Measurements from ENCODE around the gene RD3L. TPM values are rescaled to one million over a fixed set of nuclear protein-coding genes. Genes with fewer than 3 reads are reported as not detected.

RD3L gene
- total RNA-seq, 4 donors from 2014 or later = not detected

DNA sequence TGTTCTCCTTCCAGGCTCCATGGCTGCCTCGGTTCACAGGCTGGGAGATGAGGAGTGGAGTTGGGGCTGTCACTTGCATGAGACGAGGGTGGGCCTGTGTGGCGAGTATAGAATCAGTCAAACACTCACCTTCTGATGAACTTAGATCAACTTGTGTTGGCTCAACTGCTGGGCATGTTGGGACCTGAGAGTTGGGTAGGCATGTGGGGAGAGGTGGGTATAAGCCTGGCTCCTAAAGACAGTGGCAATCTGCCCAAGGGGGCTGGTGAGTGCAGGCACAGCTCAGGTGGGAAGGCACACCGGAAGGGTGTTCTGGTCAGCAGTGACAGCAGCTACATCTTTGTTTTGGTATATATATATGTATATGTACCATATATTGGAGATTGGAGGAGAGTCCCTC is 44.1 kb downstream of the RD3L start:
- TF ChIP-seq POLR2AphosphoS5 (IDR thresholded peaks at IDR 0.05) (no peak), EP300 (IDR thresholded peaks at IDR 0.05) (no peak), POLR2A (IDR thresholded peaks at IDR 0.05) (no peak)
- TF ChIP-seq, protein P1, sequence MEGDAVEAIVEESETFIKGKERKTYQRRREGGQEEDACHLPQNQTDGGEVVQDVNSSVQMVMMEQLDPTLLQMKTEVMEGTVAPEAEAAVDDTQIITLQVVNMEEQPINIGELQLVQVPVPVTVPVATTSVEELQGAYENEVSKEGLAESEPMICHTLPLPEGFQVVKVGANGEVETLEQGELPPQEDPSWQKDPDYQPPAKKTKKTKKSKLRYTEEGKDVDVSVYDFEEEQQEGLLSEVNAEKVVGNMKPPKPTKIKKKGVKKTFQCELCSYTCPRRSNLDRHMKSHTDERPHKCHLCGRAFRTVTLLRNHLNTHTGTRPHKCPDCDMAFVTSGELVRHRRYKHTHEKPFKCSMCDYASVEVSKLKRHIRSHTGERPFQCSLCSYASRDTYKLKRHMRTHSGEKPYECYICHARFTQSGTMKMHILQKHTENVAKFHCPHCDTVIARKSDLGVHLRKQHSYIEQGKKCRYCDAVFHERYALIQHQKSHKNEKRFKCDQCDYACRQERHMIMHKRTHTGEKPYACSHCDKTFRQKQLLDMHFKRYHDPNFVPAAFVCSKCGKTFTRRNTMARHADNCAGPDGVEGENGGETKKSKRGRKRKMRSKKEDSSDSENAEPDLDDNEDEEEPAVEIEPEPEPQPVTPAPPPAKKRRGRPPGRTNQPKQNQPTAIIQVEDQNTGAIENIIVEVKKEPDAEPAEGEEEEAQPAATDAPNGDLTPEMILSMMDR (IDR thresholded peaks at IDR 0.05) = no peak
- peaks cover 6% of the 10 kb centered on the region for H3K27me3 ChIP-seq
- H3K9me3 ChIP-seq = no peaks in the 10 kb centered on the region
- WGBS, 2 donors (ENCODE audit: low coverage in 1 of 2) = no CpG with 5 or more reads among the region's 4 CpGs
- no peak overlapping the region for H3K27ac ChIP-seq
- no peaks in the 10 kb centered on the region for H3K36me3 ChIP-seq
- no peak for ATAC-seq
- peaks cover 0 to 16% (median 0%) of the 10 kb centered on the region in 3 donors for H3K4me1 ChIP-seq
- no peak overlapping the region for H3K4me3 ChIP-seq

DNA sequence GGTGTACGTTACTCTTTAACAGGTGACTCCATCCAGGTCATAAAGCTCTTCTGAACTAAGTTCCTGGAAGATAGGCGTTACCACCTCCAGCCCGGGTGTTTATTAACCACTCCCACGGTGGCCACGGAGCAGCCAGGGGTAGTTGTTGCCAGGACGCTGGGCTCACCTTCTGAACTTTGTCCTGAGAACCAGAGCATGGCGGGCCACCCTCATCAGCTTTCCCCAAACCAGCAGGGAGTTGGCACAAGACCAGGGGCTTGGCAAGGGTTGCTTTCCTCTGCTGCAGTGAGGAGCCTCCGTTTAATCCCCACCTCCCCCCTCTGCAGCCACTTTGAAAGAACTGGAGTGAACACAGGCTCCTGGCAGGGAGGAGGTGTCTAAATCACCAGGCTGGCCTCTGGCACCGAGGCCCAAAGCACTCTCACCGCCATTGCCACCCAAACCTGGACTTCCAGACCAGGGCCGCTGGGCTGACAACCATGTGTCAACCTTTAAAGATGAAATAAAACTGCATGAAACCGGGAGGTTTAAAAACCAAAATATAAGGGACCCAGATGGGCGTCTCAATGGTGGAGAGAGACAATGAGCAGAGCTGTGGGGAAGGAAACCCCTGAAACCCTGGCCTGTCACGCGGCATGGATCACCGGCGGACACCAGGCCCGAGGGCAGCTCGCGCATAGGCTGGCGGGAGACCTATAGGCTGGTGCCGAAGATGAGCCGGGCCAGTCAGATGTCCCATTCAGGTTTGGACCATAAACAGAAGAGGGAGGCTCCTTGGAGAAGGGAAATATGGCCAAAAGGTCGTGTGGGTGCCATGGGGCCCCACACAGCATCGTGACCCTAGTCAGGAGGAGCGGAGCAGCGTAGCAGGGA is 45.0 kb downstream of the RD3L start:
- Histone ChIP-seq H3K27ac (no peak overlapping the region), H3K27me3 (peaks cover 6% of the 10 kb centered on the region), H3K9me3 (no peaks in the 10 kb centered on the region), H3K4me1 (peaks cover 0 to 16% (median 0%) of the 10 kb centered on the region in 3 donors), H3K4me3 (no peak overlapping the region), H3K36me3 (no peaks in the 10 kb centered on the region)
- no peak for TF ChIP-seq POLR2A (IDR thresholded peaks at IDR 0.05)
- TF ChIP-seq, protein P1 (IDR thresholded peaks at IDR 0.05) = no peak
- no peak for TF ChIP-seq POLR2AphosphoS5 (IDR thresholded peaks at IDR 0.05)
- TF ChIP-seq EP300 (IDR thresholded peaks at IDR 0.05) = no peak
- 77% methylated on average over 16 of the region's 27 CpGs; no CpG with 5 or more reads in 1 of the 2 donors for WGBS, 2 donors (ENCODE audit: low coverage in 1 of 2)
- ATAC-seq = peak; percentile 15

DNA sequence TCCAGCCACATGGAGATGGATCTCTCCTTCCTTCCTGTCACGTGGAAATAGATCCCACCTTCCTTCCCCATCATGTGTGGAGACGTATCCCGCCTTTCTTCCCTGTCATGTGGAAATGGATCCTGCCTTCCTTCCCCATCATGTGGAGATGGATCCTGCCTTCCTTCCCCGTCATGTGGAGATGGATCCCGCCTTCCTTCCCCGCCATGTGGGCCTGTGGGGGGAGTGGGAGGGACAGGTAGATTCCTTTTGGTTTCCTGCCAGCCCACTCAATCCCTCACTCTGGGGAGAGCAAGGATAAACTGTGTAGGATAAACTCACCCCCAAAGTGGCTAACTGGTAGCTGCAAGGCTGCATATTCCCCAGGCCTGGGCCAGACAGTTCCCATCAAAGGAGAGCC is 45.8 kb downstream of the RD3L start:
- TF ChIP-seq, protein P1 (IDR thresholded peaks at IDR 0.05) = no peak
- TF ChIP-seq POLR2AphosphoS5 (IDR thresholded peaks at IDR 0.05) (no peak), EP300 (IDR thresholded peaks at IDR 0.05) (no peak), POLR2A (IDR thresholded peaks at IDR 0.05) (no peak)
- Histone ChIP-seq H3K4me3 (no peak overlapping the region), H3K27ac (no peak overlapping the region), H3K4me1 (peaks cover 0 to 16% (median 0%) of the 10 kb centered on the region in 3 donors), H3K27me3 (peaks cover 6% of the 10 kb centered on the region), H3K9me3 (no peaks in the 10 kb centered on the region), H3K36me3 (no peaks in the 10 kb centered on the region)
- 30 to 55% methylated on average over 2 to 4 of the region's 6 CpGs for whole genome bisulfite sequencing, 2 donors (ENCODE audit: low coverage in 1 of 2)
- ATAC-seq = no peak

DNA sequence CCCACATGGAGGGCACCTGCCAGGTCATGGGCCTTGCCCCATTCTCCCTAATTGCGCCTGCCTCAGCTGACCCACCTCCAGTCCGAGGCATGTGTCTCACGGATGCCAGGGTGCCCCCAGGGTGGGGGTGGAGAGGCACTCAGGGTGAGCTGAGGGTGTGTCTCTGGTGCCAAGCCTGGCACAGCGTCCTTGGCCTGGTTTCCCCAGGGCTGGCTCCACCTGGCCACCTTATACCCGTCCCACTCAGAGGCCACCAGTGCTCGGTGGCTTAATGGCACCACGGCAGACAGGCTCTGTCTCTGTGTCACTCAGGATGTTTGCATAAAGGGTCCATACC is 47.6 kb downstream of the RD3L start:
- Histone ChIP-seq H3K27ac (no peak overlapping the region), H3K4me3 (no peak overlapping the region), H3K27me3 (no peaks in the 10 kb centered on the region), H3K4me1 (peaks cover 0 to 9% (median 0%) of the 10 kb centered on the region in 3 donors), H3K9me3 (no peaks in the 10 kb centered on the region), H3K36me3 (no peaks in the 10 kb centered on the region)
- 100% methylated on average over 1 of the region's 7 CpGs; no CpG with 5 or more reads in 1 of the 2 donors for WGBS, 2 donors (ENCODE audit: low coverage in 1 of 2)
- TF ChIP-seq POLR2AphosphoS5 (IDR thresholded peaks at IDR 0.05) (no peak), EP300 (IDR thresholded peaks at IDR 0.05) (no peak), POLR2A (IDR thresholded peaks at IDR 0.05) (no peak)
- TF ChIP-seq, protein P1 (IDR thresholded peaks at IDR 0.05) = no peak
- no peak for ATAC-seq

Measured in gastroesophageal sphincter (tissue), 4 donors.